ENCODE measurements around the gene DYNLT1. TPM values are rescaled to one million over a fixed set of nuclear protein-coding genes. Genes with fewer than 3 reads are reported as not detected.

DYNLT1 gene
- 91.4 and 127 TPM in 2 replicates for total RNA-seq (ENCODE audit: low replicate concordance)

DNA sequence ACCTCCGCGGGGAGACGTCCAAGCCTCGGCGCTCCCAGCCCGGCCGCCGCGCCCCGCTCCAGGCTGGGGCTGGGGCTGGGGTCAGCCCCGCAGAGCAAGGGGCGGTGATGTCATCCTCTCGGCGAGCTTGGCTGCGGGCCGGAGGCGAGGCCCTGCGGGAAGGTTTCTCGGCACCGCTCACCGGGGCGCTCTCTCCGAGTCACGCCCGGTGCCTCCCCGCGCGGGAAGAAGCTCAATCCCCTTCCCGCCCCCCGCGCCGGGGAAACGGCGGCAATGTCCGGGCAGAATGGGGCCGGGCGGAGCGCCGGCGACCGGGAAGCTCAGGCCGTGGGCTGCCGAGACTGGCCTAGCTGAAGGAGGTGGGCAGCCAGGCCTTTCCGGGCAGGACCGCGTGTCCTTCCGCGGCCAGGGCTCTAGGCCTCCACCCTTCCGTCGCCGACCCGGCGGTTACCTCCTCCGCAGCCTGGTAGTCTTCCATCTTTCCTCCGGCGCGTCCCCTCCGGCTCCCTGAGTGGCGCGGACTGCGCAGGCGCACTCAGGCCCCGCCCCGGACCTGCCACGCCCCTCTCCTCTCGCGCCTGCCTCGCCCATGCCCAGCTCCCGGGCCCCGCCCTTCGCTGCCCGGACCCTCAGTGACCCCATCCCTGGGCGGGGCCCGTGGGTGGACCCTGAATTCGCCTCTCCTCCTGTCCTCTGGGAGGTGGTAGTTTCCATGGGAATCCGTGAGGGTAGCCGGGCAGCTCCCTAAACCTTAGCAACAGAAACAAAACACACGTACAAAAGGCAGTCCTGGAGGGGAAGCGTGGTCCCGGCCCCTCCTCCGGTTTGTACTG is at the start of gene DYNLT1:
TSS of gene DYNLT1 (minus strand) at position 513 of the 833 bp plus-strand sequence. CDS start at position 478, 35 bp downstream.

DNA sequence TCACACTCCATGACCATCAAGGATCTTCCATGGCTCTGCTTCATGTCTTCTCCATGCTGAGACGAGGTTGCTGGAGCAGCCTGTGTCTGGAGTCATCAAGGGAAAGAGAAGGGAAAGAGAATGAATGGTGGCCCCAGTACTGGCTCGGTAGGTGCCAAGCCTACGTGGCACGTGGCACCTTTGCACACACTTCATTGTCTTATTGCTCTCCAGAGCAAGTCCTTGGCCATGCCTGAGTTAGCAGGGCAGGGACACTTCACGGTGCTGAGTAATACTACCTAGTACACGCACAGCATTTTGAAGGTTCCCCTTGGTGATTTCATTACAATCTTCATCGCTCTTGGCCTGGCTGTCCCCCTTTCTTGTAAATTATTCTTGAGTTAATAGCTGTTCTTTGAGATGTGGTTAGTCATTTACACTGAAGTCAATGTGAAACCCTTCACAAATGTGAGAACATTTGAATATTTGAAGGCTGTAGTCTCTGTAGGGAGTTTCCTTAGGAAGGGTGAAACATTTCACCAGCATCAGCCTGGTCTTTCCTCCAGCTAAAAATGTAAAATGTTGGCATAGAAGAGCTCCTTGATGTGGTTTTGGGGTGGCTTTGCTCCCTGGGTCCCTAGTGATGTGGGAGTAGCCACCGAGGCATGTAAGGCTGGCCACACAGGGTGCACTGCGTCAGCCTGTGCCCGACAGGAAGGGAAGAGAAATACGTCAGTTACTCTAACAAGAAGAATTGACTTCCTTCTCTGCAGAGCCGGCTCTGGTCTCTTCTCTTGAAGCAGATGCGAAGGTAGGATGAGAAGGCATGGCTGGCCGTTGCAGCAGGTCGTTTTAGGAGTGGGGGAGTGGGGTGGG is 5.0 kb upstream of the DYNLT1 start, which contains the start of gene SYTL3:
TSS of gene SYTL3 (plus strand) at position 766 of the 855 bp plus-strand sequence. CDS start 13,215 bp downstream, outside the sequence.

Other genes with a start within 250 kb of the DYNLT1 start
- gene TMEM181, start 84.7 kb downstream of the DYNLT1 start, total RNA-seq (ENCODE audit: low replicate concordance) = 26.4 and 38.3 TPM in 2 replicates
- gene SYTL3, start 5.3 kb upstream of the DYNLT1 start, total RNA-seq (ENCODE audit: low replicate concordance) = 0.82 and 1.4 TPM in 2 replicates
- gene EZR, start 174.6 kb upstream of the DYNLT1 start, total RNA-seq (ENCODE audit: low replicate concordance) = 11.5 and 63.4 TPM in 2 replicates

Measured in smooth muscle cell of the coronary artery (primary cell).